GM12878 (cell line): Measurements from ENCODE around the gene HOXB1. TPM values are rescaled to one million over a fixed set of nuclear protein-coding genes. Genes with fewer than 3 reads are reported as not detected.

ENCODE experiments used
- ATAC-seq: fragments of 200-7000 bp; cut with Tn5 transposase; 3 replicates; pipeline ENCODE4 v1.9.1; 2020; ENCODE audit warnings: mild to moderate bottlenecking, moderate library complexity
- BruUV-seq: library from RNA; stranded (reverse); fragments of 400-500 nt; replicated peaks from 2 replicates; lab custom pipeline; 2021; lab: Mats Ljungman, UMichigan
- CTCF ChIA-PET: fragments of 300-600 bp; sonication (Branson Sonifier 250); formaldehyde crosslinking; extraction: SDS; loops from one replicate; lab custom pipeline; 2021; ENCODE audit warnings: inconsistent platforms; lab: Yijun Ruan, JAX
- POLR2A ChIA-PET: fragments of 350-600 bp; formaldehyde crosslinking; extraction: SDS; loops from one replicate; lab custom pipeline; 2021; ENCODE audit warnings: inconsistent platforms; lab: Charles Lee
- RAD21 ChIA-PET: fragments of 300-600 bp; sonication (Branson Sonifier 250); formaldehyde crosslinking; loops from one replicate; lab custom pipeline; 2023; ENCODE audit warnings: antibody characterized with exemption; ENCODE audit not compliant: unreplicated experiment; lab: Charles Lee
- SMC1A ChIA-PET: fragments of 300-600 bp; sonication (Branson Sonifier 250); formaldehyde crosslinking; loops from one replicate; lab custom pipeline; 2023; ENCODE audit not compliant: unreplicated experiment, uncharacterized antibody; lab: Charles Lee
- DNase-seq: peaks from one replicate; pipeline ENCODE4 v3.0.0-alpha.2; 2011; ENCODE audit warnings: low read depth, low spot score
- FAIRE-seq: peaks from 3 replicates; lab custom pipeline; 2011; peaks lifted over from hg19 to GRCh38; lab: Jason Lieb, UNC
- H2AFZ ChIP-seq: 2 replicates; pipeline ENCODE4 v1.6.0; 2011; ENCODE audit warnings: low read depth, low read length, control low read depth; ENCODE audit not compliant: control insufficient read depth
- H3K27ac ChIP-seq: 2 replicates; pipeline ENCODE4 v1.5.1; 2011; ENCODE audit warnings: control low read depth; ENCODE audit not compliant: control insufficient read depth, insufficient read depth
- H3K27me3 ChIP-seq, 2 experiments: replicated peaks in 1 of 2; 2 replicates each; pipeline versions ENCODE4 v1.6.0 to v1.6.1; 2011; ENCODE audit warnings: low read length in 1 of 2; ENCODE audit not compliant: control insufficient read depth in 2 of 2, insufficient read depth in 2 of 2
- H3K36me3 ChIP-seq, 2 experiments: 2 replicates each; pipeline ENCODE4 v1.5.1; 2011; ENCODE audit warnings: low read length in 1 of 2; ENCODE audit not compliant: control insufficient read depth in 2 of 2, insufficient read depth in 2 of 2
- H3K4me1 ChIP-seq: 2 replicates; pipeline ENCODE4 v1.6.1; 2011; ENCODE audit warnings: mild to moderate bottlenecking, low read length, moderate library complexity, mixed read lengths; ENCODE audit not compliant: control insufficient read depth, insufficient read depth
- H3K4me2 ChIP-seq: 2 replicates; pipeline ENCODE4 v1.6.0; 2011; ENCODE audit warnings: control low read depth; ENCODE audit not compliant: control insufficient read depth, insufficient read depth
- H3K4me3 ChIP-seq: fragments of 200-600 bp; sonication (generic); 2 replicates; pipeline ENCODE4 v1.5.1; 2016
- H3K79me2 ChIP-seq: 2 replicates; pipeline ENCODE4 v1.6.0; 2011; ENCODE audit warnings: low read length; ENCODE audit not compliant: control insufficient read depth, insufficient read depth
- H3K9ac ChIP-seq: 2 replicates; pipeline ENCODE4 v1.8.0; 2011; ENCODE audit warnings: low read length, control low read depth, mixed read lengths; ENCODE audit not compliant: control insufficient read depth, insufficient read depth
- H3K9me3 ChIP-seq: replicated peaks from 3 replicates; pipeline ENCODE4 v1.5.1; 2011; ENCODE audit warnings: mild to moderate bottlenecking, low read length; ENCODE audit not compliant: control insufficient read depth, insufficient read depth
- H4K20me1 ChIP-seq: 2 replicates; pipeline ENCODE4 v1.6.0; 2011; ENCODE audit not compliant: control insufficient read depth, insufficient read depth
- BACH1 ChIP-seq: fragments of 450-650 bp; IDR thresholded peaks from 2 replicates; pipeline ENCODE4 v1.6.1; 2017; ENCODE audit warnings: mild to moderate bottlenecking, borderline replicate concordance
- CBX3 ChIP-seq: fragments of 200-600 bp; sonication (generic); IDR thresholded peaks from 2 replicates; pipeline ENCODE4 v1.6.1; 2016; ENCODE audit warnings: low read depth, borderline replicate concordance
- CHD2 ChIP-seq: IDR thresholded peaks from 2 replicates; pipeline ENCODE4 v1.6.1; 2011; ENCODE audit warnings: low read depth, low read length, improper control_type of control experiment, borderline replicate concordance
- CHD4 ChIP-seq: fragments of 200-600 bp; sonication (generic); IDR thresholded peaks from 2 replicates; pipeline ENCODE4 v1.6.1; 2016; ENCODE audit warnings: mild to moderate bottlenecking
- MYC ChIP-seq: IDR thresholded peaks from 2 replicates; pipeline ENCODE4 v1.6.1; 2011; ENCODE audit warnings: mild to moderate bottlenecking, low read length, moderate library complexity, inconsistent platforms; ENCODE audit not compliant: insufficient read depth, insufficient replicate concordance, insufficient read length, severe bottlenecking
- NFIC ChIP-seq: IDR thresholded peaks from 2 replicates; pipeline ENCODE4 v1.6.1; 2012; ENCODE audit warnings: low read depth, mild to moderate bottlenecking, inconsistent platforms, low read length, moderate library complexity
- POLR2A ChIP-seq: IDR thresholded peaks from 2 replicates; pipeline ENCODE4 v1.6.1; 2011; ENCODE audit warnings: low read depth, mild to moderate bottlenecking, low read length
- RFX5 ChIP-seq: IDR thresholded peaks from 2 replicates; pipeline ENCODE4 v1.6.1; 2011; ENCODE audit warnings: low read depth, low read length, improper control_type of control experiment
- STAT3 ChIP-seq: IDR thresholded peaks from 2 replicates; pipeline ENCODE4 v1.6.1; 2011; ENCODE audit warnings: low read depth, low read length, improper control_type of control experiment
- WGBS: methylation state at CpG from one replicate; pipeline ENCODE4 v1.1.6; 2016; ENCODE audit warnings: low lambda C conversion rate; ENCODE audit not compliant: insufficient replicate concordance, insufficient coverage; ENCODE audit errors: missing lambda C conversion rate; 5-methylcytosine and 5-hydroxymethylcytosine counted together
- in situ Hi-C: fragments of 300-500 bp; cut with MboI; formaldehyde crosslinking; loops from 9 replicates; pipeline ENCODE4 v1.14.3; 2018; ENCODE audit warnings: mixed read lengths
- intact Hi-C: fragments of 100-400 bp; cut with micrococcal nuclease; formaldehyde crosslinking; loops from one replicate; pipeline ENCODE4 v1.14.2; 2022; ENCODE audit not compliant: unreplicated experiment
- polyA plus RNA-seq, 11 experiments: library from polyadenylated mRNA; depleted of rRNA in 4 of 11; unstranded in 6 of 11; stranded (reverse) in 5 of 11; fragments of >200 nt; fragmentation: Nextera tagmentation in 4 of 11; fragmentation: Illumina TruSeq in 1 of 11; extraction: Ambion mirVana in 4 of 11; extraction: Trizol in 1 of 11; gene quantifications; 1 replicate in 1 of 11; 2 replicates in 10 of 11; pipeline versions ENCODE4 v1.2.1 to v1.2.3, GENCODE V29; 2011 to 2016; ENCODE audit warnings: inconsistent platforms in 2 of 11, missing spikeins in 2 of 11, low read depth in 1 of 11
- total RNA-seq, 4 experiments: library from RNA; depleted of rRNA in 3 of 4; stranded (reverse); fragments of >200 nt in 3 of 4; fragmentation: Illumina TruSeq in 1 of 4; extraction: Trizol in 1 of 4; gene quantifications; 2 replicates each; pipeline versions ENCODE4 v1.2.1 to v1.2.3, GENCODE V29; 2013 to 2021
- TF ChIP-seq, protein P1 (sequence below): fragments of 450-650 bp; IDR thresholded peaks from 2 replicates; pipeline ENCODE4 v1.6.1; 2017; ENCODE audit warnings: low read depth, mild to moderate bottlenecking, moderate library complexity
- TF ChIP-seq, protein P2 (sequence below): fragments of 450-650 bp; IDR thresholded peaks from 2 replicates; pipeline ENCODE4 v1.6.1; 2017; ENCODE audit warnings: borderline replicate concordance
- TF ChIP-seq, protein P3 (sequence below): fragments of 450-650 bp; formaldehyde crosslinking; IDR thresholded peaks from 2 replicates; pipeline ENCODE4 v1.4.0; 2022; ENCODE audit warnings: mild to moderate bottlenecking, moderate library complexity
- TF ChIP-seq, protein P4 (sequence below): IDR thresholded peaks from 2 replicates; pipeline ENCODE4 v1.6.1; 2011; ENCODE audit warnings: low read depth, low read length, improper control_type of control experiment, borderline replicate concordance
- TF ChIP-seq, protein P5 (sequence below): fragments of 450-650 bp; IDR thresholded peaks from 2 replicates; pipeline ENCODE4 v1.6.1; 2017; ENCODE audit warnings: mild to moderate bottlenecking

Gene HOXB1
- total and polyA plus RNA-seq, 10 of the 15 experiments (the other 5 are each of a cell fraction or from before 2014, with no cell fraction given), result not detected

- FAIRE-seq, result no peak
- Histone ChIP-seq H3K9me3 (no peaks in the 10 kb centered on the region), H3K4me3 (no peak overlapping the region), H3K36me3 (no peaks in the 10 kb centered on the region; a peak in 1 of 4 replicates), H3K79me2 (no peaks in the 10 kb centered on the region), H2AFZ (no peak overlapping the region), H3K27ac (no peak overlapping the region), H4K20me1 (no peaks in the 10 kb centered on the region), H3K27me3 (no peaks in the 10 kb centered on the region), H3K4me2 (no peak overlapping the region), H3K9ac (no peak overlapping the region), H3K4me1 (no peaks in the 10 kb centered on the region)
- ATAC-seq, result no peak
- ChIA-PET RAD21 (interaction anchor here (1.1 kb wide), 1 partner anchor 17 kb away, joined by 3 read pairs; no protein-coding TSS in a partner anchor), POLR2A (interaction anchor here (1.2 kb wide), 1 partner anchor 20 kb away, joined by 3 read pairs; no protein-coding TSS in a partner anchor), SMC1A (interaction anchor here (0.6 to 1.3 kb wide), 5 partner anchors 9 to 271 kb away, joined by 3 to 7 read pairs (median 3); no protein-coding TSS in a partner anchor), CTCF (no interaction called here)
- intact Hi-C loops, result no loop called here
- 33% methylated on average over 3 of the region's 4 CpGs for WGBS
- in situ Hi-C loops, result no loop called here
- BruUV-seq, result no TSS peak
- no peak for TF ChIP-seq STAT3
- no peak for TF ChIP-seq NFIC
- TF ChIP-seq, protein P1, sequence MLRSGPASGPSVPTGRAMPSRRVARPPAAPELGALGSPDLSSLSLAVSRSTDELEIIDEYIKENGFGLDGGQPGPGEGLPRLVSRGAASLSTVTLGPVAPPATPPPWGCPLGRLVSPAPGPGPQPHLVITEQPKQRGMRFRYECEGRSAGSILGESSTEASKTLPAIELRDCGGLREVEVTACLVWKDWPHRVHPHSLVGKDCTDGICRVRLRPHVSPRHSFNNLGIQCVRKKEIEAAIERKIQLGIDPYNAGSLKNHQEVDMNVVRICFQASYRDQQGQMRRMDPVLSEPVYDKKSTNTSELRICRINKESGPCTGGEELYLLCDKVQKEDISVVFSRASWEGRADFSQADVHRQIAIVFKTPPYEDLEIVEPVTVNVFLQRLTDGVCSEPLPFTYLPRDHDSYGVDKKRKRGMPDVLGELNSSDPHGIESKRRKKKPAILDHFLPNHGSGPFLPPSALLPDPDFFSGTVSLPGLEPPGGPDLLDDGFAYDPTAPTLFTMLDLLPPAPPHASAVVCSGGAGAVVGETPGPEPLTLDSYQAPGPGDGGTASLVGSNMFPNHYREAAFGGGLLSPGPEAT, result no peak
- TF ChIP-seq, protein P2, sequence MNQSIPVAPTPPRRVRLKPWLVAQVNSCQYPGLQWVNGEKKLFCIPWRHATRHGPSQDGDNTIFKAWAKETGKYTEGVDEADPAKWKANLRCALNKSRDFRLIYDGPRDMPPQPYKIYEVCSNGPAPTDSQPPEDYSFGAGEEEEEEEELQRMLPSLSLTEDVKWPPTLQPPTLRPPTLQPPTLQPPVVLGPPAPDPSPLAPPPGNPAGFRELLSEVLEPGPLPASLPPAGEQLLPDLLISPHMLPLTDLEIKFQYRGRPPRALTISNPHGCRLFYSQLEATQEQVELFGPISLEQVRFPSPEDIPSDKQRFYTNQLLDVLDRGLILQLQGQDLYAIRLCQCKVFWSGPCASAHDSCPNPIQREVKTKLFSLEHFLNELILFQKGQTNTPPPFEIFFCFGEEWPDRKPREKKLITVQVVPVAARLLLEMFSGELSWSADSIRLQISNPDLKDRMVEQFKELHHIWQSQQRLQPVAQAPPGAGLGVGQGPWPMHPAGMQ, result no peak
- TF ChIP-seq, protein P3, sequence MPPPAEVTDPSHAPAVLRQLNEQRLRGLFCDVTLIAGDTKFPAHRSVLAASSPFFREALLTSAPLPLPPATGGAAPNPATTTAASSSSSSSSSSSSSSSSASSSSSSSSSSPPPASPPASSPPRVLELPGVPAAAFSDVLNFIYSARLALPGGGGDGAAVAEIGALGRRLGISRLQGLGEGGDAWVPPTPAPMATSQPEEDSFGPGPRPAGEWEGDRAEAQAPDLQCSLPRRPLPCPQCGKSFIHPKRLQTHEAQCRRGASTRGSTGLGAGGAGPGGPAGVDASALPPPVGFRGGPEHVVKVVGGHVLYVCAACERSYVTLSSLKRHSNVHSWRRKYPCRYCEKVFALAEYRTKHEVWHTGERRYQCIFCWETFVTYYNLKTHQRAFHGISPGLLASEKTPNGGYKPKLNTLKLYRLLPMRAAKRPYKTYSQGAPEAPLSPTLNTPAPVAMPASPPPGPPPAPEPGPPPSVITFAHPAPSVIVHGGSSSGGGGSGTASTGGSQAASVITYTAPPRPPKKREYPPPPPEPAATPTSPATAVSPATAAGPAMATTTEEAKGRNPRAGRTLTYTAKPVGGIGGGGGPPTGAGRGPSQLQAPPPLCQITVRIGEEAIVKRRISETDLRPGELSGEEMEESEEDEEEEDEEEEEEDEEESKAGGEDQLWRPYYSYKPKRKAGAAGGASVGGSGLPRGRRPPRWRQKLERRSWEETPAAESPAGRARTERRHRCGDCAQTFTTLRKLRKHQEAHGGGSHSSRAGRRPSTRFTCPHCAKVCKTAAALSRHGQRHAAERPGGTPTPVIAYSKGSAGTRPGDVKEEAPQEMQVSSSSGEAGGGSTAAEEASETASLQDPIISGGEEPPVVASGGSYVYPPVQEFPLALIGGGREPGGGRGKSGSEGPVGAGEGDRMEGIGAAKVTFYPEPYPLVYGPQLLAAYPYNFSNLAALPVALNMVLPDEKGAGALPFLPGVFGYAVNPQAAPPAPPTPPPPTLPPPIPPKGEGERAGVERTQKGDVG (CRISPR knock-in tag), result no peak
- TF ChIP-seq, protein P4, sequence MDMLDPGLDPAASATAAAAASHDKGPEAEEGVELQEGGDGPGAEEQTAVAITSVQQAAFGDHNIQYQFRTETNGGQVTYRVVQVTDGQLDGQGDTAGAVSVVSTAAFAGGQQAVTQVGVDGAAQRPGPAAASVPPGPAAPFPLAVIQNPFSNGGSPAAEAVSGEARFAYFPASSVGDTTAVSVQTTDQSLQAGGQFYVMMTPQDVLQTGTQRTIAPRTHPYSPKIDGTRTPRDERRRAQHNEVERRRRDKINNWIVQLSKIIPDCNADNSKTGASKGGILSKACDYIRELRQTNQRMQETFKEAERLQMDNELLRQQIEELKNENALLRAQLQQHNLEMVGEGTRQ, result no peak
- TF ChIP-seq POLR2A, result no peak
- TF ChIP-seq BACH1, result no peak
- no peak for TF ChIP-seq CBX3
- TF ChIP-seq MYC, result no peak
- TF ChIP-seq CHD4, result no peak
- TF ChIP-seq, protein P5, sequence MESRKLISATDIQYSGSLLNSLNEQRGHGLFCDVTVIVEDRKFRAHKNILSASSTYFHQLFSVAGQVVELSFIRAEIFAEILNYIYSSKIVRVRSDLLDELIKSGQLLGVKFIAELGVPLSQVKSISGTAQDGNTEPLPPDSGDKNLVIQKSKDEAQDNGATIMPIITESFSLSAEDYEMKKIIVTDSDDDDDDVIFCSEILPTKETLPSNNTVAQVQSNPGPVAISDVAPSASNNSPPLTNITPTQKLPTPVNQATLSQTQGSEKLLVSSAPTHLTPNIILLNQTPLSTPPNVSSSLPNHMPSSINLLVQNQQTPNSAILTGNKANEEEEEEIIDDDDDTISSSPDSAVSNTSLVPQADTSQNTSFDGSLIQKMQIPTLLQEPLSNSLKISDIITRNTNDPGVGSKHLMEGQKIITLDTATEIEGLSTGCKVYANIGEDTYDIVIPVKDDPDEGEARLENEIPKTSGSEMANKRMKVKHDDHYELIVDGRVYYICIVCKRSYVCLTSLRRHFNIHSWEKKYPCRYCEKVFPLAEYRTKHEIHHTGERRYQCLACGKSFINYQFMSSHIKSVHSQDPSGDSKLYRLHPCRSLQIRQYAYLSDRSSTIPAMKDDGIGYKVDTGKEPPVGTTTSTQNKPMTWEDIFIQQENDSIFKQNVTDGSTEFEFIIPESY, result no peak
- TF ChIP-seq RFX5, result no peak
- no peak for TF ChIP-seq CHD2
- no peak for DNase-seq
These were observed 35.3 kb upstream of the HOXB1 start for GRCh38 chr17:48565925-48566710.
